Fibroblast of gingiva (primary cell): ENCODE measurements around the gene EFNA1.
"Not testable (repeated sequence)": the region's sequence is repeated elsewhere in the genome, so short reads cannot be mapped to it uniquely, and the experiment has no call there.

Experiments
- DNase-seq: peaks from one replicate; pipeline ENCODE4 v3.0.0-alpha.2; 2011; ENCODE audit warnings: low read depth

The EFNA1 gene

GRCh38 chr1:155158991-155159390 is 31.3 kb downstream of the EFNA1 start:
- no peak for DNase-seq

DNA sequence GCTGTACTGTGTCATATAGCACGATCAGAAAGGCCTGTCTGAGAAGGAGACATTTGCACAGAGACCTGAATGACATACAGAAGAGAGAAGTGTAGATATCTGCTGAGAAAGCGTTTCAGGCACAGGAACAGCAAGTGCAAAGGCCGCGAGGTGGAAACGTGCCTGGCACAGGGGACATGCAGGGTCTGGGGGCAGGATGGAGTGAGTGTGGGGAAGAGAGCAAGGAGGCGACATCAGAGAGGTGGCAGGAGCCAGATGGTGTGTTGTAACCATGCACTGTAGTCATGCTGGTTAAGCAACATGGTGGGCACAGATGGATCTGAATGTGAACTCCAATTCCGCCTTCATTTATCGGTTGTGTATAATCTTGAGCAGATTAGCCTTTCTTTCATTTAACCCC is 32.5 kb downstream of the EFNA1 start:
- no peak for DNase-seq

DNA sequence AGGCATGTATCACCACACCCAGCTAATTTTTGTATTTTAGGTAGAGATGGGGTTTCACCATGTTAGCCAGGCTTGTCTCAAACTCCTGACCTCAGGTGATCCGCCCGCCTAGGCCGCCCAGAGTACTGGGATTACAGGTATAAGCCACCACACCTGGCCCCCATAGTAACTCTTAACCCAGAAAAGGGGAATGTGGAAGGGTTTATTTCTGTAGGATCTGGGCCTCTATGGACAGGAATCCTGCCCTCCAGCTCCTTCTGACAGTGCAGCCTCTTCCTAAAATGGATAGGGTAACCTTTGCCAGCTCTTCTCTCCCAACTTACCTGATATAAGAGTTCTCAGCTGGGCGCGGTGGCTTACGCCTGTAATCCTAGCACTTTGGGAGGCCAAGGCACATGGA is 35.0 kb downstream of the EFNA1 start:
- DNase-seq, result not testable (repeated sequence)

- DNase-seq, result not testable (repeated sequence)
Observed at GRCh38 chr1:155163785-155164184, 36.1 kb downstream of the EFNA1 start.

- not testable (repeated sequence) for DNase-seq
Observed at GRCh38 chr1:155164625-155165024, 36.9 kb downstream of the EFNA1 start.

DNA sequence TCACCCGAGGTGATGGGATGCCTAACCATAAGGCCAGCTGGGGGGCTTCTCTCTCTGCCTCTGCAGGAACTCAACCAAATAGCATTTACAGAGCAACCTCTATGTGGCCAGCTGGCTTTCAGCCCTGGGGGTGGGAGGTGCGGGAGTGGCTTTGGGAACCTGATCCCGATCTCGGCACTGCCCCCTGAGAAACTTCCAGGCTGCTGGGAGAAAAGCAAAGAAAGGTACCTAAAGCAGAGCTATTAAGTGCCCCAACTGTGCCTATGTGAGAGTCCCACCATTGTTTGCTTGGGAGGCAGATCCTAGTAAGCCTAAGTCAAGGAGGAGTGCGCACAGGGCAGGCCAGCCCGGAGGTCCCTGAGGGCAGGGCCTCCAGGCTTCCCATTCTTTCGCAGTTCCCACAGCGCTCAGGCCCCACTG is 38.4 kb downstream of the EFNA1 start:
- DNase-seq, result no peak

DNA sequence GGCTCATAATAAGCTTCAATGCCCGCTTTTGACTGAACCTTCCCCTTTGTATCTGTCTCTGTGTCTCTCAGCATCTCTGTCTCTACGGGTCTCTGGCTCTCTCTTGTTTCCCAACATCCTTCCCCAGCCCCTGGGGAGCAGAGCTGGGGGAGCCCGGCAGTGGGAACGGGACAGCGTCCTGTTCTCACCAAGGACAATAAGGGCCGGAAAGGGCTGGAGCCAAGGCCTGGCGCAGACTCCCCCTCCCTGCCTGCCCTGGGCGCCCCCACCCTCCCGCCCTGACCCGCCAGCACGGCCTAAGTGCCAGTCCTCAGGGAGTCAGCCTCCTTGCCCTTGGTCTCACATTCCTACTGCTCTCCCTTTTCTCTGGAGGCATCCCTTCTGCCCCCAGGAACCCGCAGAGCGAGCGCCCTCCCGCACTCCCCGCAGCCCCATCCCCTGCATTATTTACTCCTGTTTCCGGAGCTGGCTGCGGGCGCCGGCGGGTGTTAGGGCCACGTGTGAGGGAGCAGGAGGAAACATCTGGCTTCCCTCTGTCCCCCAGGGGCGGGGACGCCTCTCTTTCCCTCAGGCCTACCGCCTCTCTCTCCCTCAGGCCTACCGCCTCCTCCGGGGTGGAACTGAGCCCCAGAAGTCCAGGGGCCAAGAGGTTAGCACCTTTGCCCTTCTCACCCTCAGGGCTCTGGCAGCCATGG is 38.9 kb downstream of the EFNA1 start:
- DNase-seq, result no peak

DNA sequence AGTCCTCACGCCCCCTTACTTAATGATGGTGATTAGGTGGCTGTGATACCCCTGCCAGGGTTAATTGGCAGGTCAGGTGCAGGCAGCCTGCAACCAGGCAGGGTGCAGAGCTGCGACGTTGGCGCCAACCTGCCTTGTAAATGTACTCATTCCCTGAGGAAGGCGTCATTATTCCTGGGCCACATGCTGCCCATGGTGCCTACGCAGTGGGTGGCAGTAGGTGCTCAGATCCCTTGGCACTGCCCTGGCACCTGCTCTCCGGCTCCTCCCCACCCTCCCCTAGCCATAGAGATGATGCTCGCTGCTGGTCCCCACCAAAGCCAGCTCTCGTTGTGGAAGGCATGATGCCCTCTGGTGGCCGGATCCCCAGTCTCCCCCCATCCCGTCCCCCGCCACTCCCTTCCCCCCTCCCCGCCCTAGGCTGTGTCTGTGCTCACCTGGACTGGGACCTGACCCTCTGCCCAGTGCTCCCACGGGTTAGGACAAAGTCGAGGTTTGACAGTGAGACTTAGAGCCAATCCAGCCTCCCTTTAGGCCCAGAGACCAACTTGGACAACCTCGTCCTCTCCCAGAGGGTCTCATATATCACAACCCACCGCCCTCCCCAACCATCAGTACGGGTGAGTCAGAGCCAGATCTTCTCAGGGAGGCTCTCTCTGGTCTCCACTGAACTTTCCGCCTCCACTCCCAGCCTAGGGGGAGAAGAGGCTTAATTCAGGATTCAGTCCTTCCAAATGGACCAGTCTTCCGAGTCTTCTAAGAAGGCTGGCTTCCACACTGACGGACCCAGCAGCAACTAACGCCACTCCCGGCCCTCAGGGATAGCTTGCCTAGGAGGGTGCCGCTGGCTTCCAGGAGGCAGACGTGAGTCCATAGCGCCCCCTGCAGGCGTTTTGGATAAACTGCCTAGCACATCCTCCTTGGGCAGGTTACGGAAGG is 39.8 kb downstream of the EFNA1 start:
- peak; percentile 63 for DNase-seq

DNA sequence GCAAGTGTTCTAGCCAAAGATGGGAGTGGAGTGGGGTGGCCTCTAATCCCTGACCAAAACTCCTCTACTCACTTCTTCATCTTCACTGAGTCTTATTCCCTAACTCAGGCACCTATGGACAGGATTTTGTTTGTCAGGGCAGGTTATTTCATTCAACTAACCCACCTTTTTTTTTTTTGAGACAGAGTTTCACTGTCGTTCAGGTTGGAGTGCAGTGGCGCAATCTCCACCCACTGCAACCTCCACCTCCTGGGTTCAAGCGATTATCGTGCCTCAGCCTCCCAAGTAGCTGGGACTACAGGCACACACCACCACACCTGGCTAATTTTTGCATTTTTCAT is 40.4 kb downstream of the EFNA1 start:
- not testable (repeated sequence) for DNase-seq

GRCh38 chr1:155168456-155169210 is 41.0 kb downstream of the EFNA1 start:
- DNase-seq, result no peak

DNA sequence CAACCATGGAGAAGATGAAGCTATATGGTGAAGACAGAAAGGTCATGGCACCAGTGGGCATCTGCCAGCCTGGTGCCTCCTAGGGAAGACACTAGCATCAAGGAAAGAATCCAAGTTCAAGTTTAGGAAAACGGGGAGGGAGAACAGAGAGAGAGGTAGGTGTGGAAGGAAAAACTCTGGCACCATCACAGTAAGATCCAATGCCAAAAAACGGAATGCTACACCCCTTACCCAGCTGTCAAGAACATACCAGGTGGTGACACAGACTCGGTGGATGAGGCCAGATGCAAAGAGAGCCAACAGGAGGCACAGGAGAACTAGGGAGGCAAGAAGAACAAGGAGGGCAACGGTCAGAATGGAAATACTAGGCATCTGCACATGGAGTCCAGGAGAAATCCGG is 41.9 kb downstream of the EFNA1 start:
- DNase-seq, result no peak

- DNase-seq, result no peak
Observed at GRCh38 chr1:155170101-155170785, 42.6 kb downstream of the EFNA1 start.

DNA sequence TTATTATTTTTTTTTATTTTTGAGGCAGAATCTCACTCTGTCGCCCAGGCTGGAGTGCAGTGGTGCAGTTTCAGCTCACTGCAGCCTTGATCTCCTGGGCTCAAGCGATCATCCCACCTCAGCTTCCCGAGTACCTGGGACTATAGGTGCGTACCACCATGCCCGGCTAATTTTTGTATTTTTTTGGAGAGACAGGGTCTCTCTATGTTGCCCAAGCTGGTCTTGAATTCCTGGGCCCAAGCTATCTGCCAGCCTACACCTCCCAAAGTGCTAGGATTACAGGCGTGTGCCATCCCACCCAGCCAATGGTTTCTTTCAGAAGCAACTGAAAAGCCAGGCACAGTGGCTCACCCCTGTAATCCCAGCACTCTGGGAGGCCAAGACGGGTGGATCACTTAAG is 43.1 kb downstream of the EFNA1 start:
- no peak for DNase-seq

DNA sequence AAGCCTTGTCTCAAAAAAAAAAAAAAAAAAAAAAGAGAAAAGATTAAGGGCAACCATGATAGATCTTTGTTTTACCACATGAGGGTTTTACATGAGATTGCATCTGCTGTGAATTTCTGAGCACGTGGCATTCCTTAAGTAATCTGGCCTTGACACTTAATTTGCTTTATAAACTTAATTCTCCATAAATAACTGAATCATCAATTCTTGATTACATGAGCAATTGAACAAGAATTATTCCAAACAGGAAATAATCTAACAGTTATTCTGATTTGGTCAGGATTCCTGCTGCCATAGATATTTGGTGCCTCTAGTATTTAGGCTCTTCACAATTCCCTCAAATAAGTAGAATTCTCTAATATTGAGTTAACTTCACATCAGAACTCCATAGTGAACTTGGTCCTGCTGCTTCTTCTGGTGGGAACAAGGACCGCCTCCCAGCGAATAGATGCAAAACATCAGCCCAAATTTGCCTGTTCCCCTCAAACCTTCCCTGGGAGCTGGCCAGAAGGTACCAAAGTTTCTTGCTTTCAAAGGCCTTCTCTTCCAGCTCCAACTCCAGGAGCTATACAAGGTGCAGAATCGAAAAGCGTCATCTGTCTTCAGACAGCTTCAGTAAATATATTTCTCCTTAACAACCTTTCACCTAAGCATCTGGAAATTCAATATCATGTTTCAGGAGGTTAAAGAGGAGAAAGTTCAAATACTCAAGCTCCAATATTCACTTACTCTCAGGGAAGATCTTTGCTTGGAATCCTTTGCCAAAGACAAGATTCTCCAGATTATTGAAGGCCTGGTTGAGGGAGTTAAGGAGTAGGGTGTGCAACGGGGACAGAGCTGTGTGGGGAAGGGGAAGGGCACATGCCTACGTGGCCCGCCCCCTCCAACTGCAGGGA is 44.4 kb downstream of the EFNA1 start:
- no peak for DNase-seq

- peak; percentile 95 for DNase-seq
Observed at GRCh38 chr1:155172732-155173477, 45.2 kb downstream of the EFNA1 start, which contains the start of gene KRTCAP2. Gene KRTCAP2, minus strand, starts transcription at chr1:155173304. Its CDS starts 80 bp downstream, at chr1:155173224.

DNA sequence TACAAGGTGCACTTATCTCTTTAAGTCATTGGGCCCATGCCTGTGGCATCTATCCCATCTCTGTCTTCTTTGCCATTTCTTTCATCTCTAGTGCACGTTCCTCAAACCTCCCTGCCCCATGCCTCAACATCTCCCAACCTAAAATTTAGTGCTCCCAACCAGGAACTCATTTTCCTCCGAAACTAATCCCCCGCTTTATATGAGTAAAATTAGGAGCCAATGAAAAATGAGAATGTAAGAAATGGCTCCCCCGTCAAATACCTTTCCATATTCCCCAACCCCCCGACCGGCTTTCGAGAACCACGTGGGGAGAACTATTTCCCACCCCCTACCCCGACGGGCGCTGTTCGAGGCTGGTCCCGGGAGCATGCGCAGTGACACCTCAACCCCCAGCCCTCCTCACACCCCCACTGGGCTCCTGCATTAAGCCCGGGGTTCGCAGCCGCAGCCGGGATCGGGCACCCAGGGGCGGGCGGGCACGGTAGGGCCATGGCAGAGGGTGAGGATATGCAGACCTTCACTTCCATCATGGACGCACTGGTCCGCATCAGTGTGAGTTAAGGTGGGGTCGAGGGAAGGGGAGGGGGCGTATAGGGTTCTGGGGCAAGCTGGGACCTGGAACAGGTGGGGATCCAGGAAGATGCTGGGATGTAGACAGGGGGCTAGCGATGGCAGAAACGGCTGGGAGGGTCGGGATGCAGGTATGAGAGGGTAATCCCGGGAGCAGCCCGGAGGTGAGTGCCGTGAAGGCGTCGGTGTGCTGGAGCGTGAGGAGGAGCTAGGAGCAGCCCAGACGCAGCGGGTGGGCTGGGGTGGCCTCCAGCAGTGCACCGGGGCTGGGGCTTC is 46.0 kb downstream of the EFNA1 start, which contains the start of gene TRIM46:
Gene TRIM46 (plus strand): TSS at position 372 of the 846 bp plus-strand sequence. CDS start 118 bp downstream, at position 490.
- peak; percentile 24 for DNase-seq

GRCh38 chr1:155174324-155175280 is 46.9 kb downstream of the EFNA1 start:
- no peak for DNase-seq
